Activated T-helper 1 cell treated with anti-CD3 and anti-CD28 coated beads, Interleukin-2, amount 50 U/mL, for 16 hours (primary cell): ENCODE results near the gene CAMTA1.

Experiments used
- DNase-seq, 2 donors: peaks; one replicate each; pipeline ENCODE4 v3.0.0-alpha.2; 2020; ENCODE audit warnings: low read depth in 1 of 2, low spot score in 1 of 2

Gene CAMTA1

DNA sequence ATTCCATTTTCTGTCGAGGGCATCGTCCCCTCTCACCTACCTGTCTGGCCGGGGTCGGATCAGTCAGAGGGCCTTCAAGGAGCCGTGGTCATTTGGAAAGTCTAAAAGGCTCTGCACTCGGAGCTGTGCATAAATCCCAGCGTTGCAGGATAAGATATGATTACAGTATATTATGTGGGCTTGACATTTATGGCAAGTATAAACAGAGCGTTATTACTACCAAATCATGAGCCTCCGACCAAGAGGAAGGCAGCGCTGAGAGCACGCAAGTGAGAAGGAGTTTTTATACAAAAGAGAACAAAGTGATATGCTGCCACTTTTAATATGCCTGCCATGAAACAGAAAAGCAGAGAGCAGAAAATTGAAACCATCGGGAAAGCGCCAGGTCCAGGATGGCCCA lies 566.4 kb downstream of the CAMTA1 start:
- DNase-seq = no peak

GRCh38 chr1:7352364-7352763 lies 567.1 kb downstream of the CAMTA1 start:
- no peak for DNase-seq

DNA sequence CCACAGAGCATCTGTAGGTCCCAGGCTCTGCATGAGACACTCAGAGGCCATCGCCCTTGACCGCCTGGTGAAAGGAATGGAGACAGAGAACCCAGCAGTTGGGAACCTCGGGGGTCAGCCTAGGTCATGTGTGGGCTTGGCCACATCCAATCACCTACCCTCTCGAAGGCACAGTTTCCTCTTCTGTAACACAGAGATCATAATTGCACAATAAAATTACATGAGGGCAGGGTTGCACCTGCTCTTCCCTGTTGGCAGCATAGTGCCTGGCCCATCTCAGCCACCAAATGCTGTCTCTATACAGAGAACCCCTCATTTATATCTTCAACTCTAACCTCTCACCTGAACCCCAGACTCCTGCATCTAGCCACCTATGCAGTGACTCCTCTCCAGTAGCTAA lies 567.7 kb downstream of the CAMTA1 start:
- DNase-seq = no peak

DNA sequence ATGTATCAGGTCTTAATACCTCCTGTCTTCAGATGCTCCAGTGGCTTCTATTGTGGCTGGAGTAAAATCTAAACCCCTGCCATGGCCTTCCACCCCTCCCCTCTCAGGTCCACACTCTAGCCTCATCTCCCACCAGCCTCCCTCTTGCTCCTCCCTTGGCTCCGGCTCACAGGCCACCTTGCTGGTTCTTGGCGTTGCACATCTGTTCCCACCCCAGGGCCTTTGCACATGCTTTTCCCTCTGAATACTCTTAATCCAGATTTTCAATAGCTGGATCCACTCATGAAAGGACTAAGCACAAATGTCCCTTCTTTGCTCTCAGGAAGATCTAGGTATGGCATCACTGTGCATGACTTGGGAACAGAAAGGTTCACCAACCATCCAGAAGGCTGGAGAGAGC lies 570.4 kb downstream of the CAMTA1 start:
- no peak for DNase-seq

DNA sequence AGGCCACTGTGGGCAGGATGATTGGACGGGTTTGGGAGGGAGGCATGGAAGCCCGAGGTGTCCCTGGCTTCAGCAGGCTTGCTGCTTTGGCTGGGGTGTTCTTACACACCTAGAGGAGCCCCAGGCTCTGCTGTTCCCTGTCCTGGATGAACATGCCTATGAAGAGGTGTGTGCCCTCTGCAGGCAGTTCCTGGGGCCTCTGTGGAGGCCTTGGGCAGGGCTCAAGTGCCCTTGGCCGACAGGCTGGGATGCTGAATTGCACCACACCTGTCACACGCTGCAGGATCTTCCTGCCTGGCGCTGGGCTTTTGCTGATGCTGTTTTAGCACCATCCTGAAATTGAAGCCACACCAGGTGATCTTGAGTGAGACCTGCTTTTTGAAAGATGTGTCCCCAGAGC lies 570.8 kb downstream of the CAMTA1 start:
- no peak for DNase-seq

- DNase-seq = no peak
These were observed 573.2 kb downstream of the CAMTA1 start for GRCh38 chr1:7358425-7358824.

GRCh38 chr1:7360526-7360925 lies 575.3 kb downstream of the CAMTA1 start:
- DNase-seq = no peak

DNA sequence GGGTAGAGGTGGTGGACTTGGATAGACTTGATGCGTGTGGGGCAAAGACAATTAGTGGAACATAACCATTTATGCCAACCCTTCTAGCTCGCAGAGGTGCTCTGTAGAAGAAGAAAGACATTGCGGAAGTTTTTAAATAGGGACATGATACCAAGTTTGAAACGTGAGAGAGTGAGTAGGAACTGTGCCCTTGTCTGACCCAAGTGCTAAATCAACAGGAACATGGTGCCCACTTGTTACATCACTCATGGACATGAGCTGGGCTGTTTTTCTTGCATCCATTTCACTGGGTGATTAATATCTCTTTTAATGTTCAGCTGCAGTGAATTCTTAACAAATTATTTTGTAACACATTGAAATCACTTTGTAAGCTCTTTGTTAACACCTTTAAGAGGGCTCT lies 577.7 kb downstream of the CAMTA1 start:
- DNase-seq = no peak

GRCh38 chr1:7363450-7363849 lies 578.2 kb downstream of the CAMTA1 start:
- DNase-seq = no peak

- DNase-seq = no peak
These were observed 580.5 kb downstream of the CAMTA1 start for GRCh38 chr1:7365706-7366105.

DNA sequence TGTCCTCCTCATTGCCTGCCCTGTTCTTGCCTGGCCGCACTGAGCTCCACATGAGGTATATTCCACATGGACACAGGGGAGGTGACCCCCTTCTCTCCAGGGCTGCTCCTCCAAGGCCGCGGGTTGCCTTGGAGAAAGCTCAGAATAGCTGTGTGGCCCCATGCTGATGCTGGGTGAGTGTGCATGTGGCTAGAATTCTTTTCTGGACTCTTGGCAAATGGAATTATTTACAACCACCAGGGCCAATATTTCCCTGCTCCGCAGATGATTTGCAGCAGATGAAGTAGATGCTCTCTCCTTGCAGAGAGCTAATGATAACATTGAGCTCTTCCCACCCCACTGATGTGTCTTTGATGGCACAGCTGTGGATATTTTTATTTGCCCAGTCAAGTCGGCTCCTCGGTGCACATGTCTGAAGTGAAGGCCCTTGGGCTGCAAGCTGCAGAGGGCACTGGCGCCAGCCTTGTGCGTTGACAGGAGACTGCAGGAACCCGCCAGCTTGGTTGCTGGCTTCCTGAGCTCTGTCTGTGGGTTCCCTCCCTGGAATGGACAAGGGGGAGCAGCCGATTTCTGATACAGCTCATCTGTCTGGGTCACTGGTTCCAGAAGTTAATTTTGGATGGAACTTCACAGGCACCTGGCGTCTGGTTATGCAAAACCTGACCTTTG lies 581.2 kb downstream of the CAMTA1 start:
- DNase-seq = no peak

- DNase-seq = no peak
These were observed 581.9 kb downstream of the CAMTA1 start for GRCh38 chr1:7366955-7367665.

GRCh38 chr1:7369866-7370265 lies 584.6 kb downstream of the CAMTA1 start:
- DNase-seq = no peak

DNA sequence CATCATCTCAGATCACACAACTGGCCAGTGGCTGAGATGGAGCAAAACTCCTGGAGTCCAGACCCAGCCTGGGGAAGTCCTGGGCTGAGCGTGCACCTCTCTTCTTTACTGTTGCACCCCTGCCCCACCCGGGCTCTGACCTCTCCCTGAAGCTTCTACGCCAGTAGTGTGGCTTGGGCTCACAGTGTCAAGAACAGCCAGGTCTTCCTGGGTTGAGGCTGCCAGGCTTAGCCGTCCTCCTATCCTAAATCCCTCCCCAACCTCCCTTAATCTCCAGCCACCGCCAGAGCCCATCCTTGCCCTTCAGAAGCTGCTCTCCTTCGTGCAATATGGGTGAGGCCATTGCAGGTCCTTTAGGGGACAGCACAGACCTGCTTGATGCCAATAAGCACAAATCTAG lies 586.7 kb downstream of the CAMTA1 start:
- no peak for DNase-seq

GRCh38 chr1:7372477-7373120 lies 587.3 kb downstream of the CAMTA1 start:
- DNase-seq = no peak

- DNase-seq = no peak
These were observed 588.0 kb downstream of the CAMTA1 start for GRCh38 chr1:7373251-7373650.

DNA sequence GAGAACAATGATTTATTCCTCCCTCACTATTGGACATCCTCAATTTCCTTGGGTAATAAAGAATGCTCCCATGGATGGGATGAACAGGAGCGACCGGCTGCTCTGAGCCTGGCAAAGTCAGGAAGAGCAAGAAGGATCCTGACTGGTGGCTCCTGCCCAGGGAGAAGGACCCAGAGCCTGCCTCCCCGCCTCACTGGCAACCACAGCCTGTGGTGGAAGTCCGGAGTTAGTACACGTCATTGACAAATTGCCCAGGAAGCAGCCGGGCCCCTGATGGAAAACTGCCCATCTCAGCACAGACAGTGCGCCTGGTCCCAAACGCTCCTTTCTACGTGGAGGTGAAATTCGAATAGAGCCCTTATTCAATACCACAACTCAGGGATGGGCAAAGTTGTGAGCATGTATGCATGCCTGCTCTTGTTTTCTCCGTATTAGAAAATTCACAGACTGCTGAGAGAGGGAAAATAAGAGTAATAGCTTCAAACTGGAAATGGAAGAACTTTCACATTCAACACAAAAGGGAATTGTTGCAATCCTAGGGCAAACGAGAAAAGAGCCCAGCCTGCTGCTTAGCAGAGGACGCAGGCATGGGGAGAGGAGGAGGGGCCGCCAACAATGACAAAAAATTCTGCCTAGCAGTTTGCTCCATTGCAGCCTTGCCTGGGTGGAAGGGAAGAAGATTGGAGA lies 588.8 kb downstream of the CAMTA1 start:
- no peak for DNase-seq

DNA sequence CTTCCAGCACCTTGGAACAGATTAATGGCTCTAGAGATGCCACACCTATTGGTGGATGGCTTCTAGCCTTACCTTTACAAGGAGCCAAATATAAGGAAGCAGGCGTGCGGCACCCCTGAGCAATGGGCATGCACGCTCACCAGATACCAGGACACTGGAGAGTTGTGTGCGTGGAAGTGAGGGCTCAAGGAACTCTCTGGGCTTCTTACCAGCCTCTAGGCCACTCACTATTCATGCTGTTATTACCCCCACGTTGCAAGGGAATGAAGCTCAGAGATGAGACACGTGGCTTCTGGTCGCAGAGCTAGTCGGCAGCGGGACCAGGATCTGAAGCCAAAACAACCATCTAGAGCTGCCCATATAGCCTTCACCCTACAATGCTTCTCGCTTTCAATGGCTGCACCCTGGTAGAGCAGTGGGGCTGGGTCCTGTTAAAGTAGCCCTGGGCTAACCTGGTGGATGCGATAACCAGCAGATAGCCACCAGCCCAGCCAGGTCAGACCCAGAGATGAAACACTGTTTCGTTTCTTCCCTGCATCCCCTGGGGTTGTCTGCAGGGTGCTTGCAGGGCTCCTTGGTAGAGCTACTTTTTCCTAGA lies 589.4 kb downstream of the CAMTA1 start:
- no peak for DNase-seq

DNA sequence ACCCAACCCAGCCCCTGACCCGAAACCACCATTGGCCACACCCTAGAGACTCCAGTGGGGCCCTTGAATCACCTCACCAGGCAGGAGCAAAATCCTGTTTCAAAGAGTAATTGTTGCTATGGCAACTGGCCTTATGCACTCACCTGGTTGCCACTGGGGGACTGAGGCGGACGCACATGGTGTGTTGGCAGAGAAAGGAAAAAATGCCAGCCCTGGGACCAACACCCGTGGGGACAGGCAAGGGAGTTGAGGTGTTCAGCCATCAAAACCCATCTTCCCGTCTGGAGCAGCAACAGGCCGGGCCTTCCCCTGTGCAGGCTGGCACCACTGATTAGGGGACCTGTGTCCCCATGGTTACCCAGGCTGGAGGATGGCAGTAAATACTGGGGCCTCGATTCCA lies 590.1 kb downstream of the CAMTA1 start:
- no peak for DNase-seq

- DNase-seq = no peak
These were observed 590.8 kb downstream of the CAMTA1 start for GRCh38 chr1:7375781-7376660.

GRCh38 chr1:7376676-7377075 lies 591.4 kb downstream of the CAMTA1 start:
- no peak for DNase-seq
